Body of pancreas (tissue), 4 donors: ENCODE data around the gene CYP1A1. TPM values are rescaled to one million over a fixed set of nuclear protein-coding genes. Genes with fewer than 3 reads are reported as not detected.

Source experiments
- ATAC-seq: fragments of 150-250 bp; one replicate; pipeline ENCODE4 v1.9.1; 2016
- DNase-seq, 4 donors: peaks; one replicate each; pipeline ENCODE4 v3.0.0-alpha.2; 2019
- H3K27ac ChIP-seq, 4 donors: fragments of 200-600 bp; sonication (generic); 1 replicate in 3 of 4; 2 replicates in 1 of 4; pipeline versions ENCODE4 v1.5.1 to v1.6.1; 2016 to 2019; ENCODE audit warnings: mild to moderate bottlenecking in 1 of 4, mixed read lengths in 1 of 4, moderate library complexity in 1 of 4
- H3K27me3 ChIP-seq, 2 donors: fragments of 200-600 bp; sonication (generic); one replicate each; pipeline ENCODE4 v1.6.0; 2016; ENCODE audit warnings: mild to moderate bottlenecking in 1 of 2
- H3K36me3 ChIP-seq, 2 donors: fragments of 200-600 bp; sonication (generic); replicated peaks in 1 of 2; 2 replicates each; pipeline ENCODE4 v1.5.1; 2016; ENCODE audit warnings: low read depth in 2 of 2; ENCODE audit not compliant: insufficient read depth in 1 of 2
- H3K4me1 ChIP-seq: fragments of 200-600 bp; sonication (generic); one replicate; pipeline ENCODE4 v1.6.0; 2016
- H3K4me3 ChIP-seq, 2 donors: fragments of 200-600 bp; sonication (generic); 1 replicate in 1 of 2; 2 replicates in 1 of 2; pipeline ENCODE4 v1.5.1; 2016 to 2019
- H3K9me3 ChIP-seq, 3 donors: fragments of 200-600 bp; sonication (generic); 1 replicate in 2 of 3; 2 replicates in 1 of 3; pipeline ENCODE4 v1.5.1; 2016
- CTCF ChIP-seq, 7 experiments: fragments of 450-650 bp in 4 of 7; fragments of 200-600 bp in 3 of 7; sonication (generic) in 3 of 7; IDR thresholded peaks; one replicate each; pipeline ENCODE4 v1.5.1; 2016 to 2019; ENCODE audit warnings: antibody characterized with exemption in 7 of 7
- POLR2A ChIP-seq, 3 donors: fragments of 450-650 bp; IDR thresholded peaks; one replicate each; pipeline ENCODE4 v1.6.1; 2016; ENCODE audit warnings: antibody characterized with exemption in 3 of 3, mild to moderate bottlenecking in 2 of 3
- WGBS, 2 donors: methylation state at CpG; one replicate each; pipeline ENCODE4 v1.1.5; 2017; 5-methylcytosine and 5-hydroxymethylcytosine counted together
- intact Hi-C: fragments of 100-400 bp; cut with DNase I; formaldehyde crosslinking; loops from one replicate; pipeline ENCODE4 v1.15.1; 2023
- total RNA-seq, 2 donors: library from RNA; depleted of rRNA; stranded (reverse); fragments of >200 nt; gene quantifications; one replicate each; pipeline ENCODE4 v1.1.0, GENCODE V29; 2016

The CYP1A1 gene
- total RNA-seq, 2 donors from 2014 or later, result 1.6 TPM; not detected in 1

- Histone ChIP-seq H3K9me3 (no peaks in the 10 kb centered on the region), H3K36me3 (no peaks in the 10 kb centered on the region), H3K27me3 (no peaks in the 10 kb centered on the region), H3K4me1 (no peaks in the 10 kb centered on the region), H3K4me3 (no peak overlapping the region), H3K27ac (no peak overlapping the region)
- DNase-seq, result no peak
- no peak for ATAC-seq
- intact Hi-C loops, result loop anchor here (10.0 kb wide), 1 partner anchor 379 kb away; no protein-coding TSS in a partner anchor
- WGBS, 2 donors, result 75% methylated on average over 15 of the region's 15 CpGs; no CpG with 5 or more reads in 1 of the 2 donors
- TF ChIP-seq POLR2A (IDR thresholded peaks at IDR 0.05) (no peak), CTCF (IDR thresholded peaks at IDR 0.05) (no peak)
Measured at GRCh38 chr15:74763416-74763815, 38.1 kb upstream of the CYP1A1 start.

GRCh38 chr15:74762791-74763150 lies 37.4 kb upstream of the CYP1A1 start:
- WGBS, 2 donors, result 37 to 41% methylated on average over 5 to 6 of the region's 6 CpGs
- Histone ChIP-seq H3K27ac (no peak overlapping the region), H3K9me3 (no peaks in the 10 kb centered on the region), H3K27me3 (no peaks in the 10 kb centered on the region), H3K4me3 (no peak overlapping the region), H3K36me3 (no peaks in the 10 kb centered on the region), H3K4me1 (no peaks in the 10 kb centered on the region)
- no peak for ATAC-seq
- DNase-seq, result no peak
- intact Hi-C loops, result loop anchor here (10.0 kb wide), 1 partner anchor 378 kb away; no protein-coding TSS in a partner anchor
- TF ChIP-seq CTCF (IDR thresholded peaks at IDR 0.05), result no peak
- TF ChIP-seq POLR2A (IDR thresholded peaks at IDR 0.05), result no peak

- intact Hi-C loops, result no loop called here
- Histone ChIP-seq H3K27me3 (no peaks in the 10 kb centered on the region), H3K36me3 (no peaks in the 10 kb centered on the region), H3K27ac (no peak overlapping the region), H3K9me3 (no peaks in the 10 kb centered on the region), H3K4me3 (no peak overlapping the region), H3K4me1 (no peaks in the 10 kb centered on the region)
- DNase-seq (no peak), ATAC-seq (no peak)
- TF ChIP-seq CTCF (IDR thresholded peaks at IDR 0.05) (no peak), POLR2A (IDR thresholded peaks at IDR 0.05) (no peak)
- WGBS, 2 donors, result 69 to 86% methylated on average over 4 to 8 of the region's 8 CpGs
Measured at GRCh38 chr15:74758736-74759135, 33.4 kb upstream of the CYP1A1 start.

- no peaks in the 10 kb centered on the region for H3K27me3 ChIP-seq
Measured at GRCh38 chr15:74754593-74755215, 29.4 kb upstream of the CYP1A1 start.

More at GRCh38 chr15:74754593-74755215, 29.4 kb upstream of the CYP1A1 start:
- Histone ChIP-seq H3K4me3 (no peak overlapping the region), H3K36me3 (no peaks in the 10 kb centered on the region), H3K4me1 (no peaks in the 10 kb centered on the region), H3K9me3 (no peaks in the 10 kb centered on the region), H3K27ac (no peak overlapping the region)
- WGBS, 2 donors, result 79 to 82% methylated on average over 18 to 20 of the region's 20 CpGs
- no peak for ATAC-seq
- no peak for DNase-seq
- TF ChIP-seq CTCF (IDR thresholded peaks at IDR 0.05) (no peak), POLR2A (IDR thresholded peaks at IDR 0.05) (no peak)
- intact Hi-C loops, result no loop called here
